Endothelial cell of umbilical vein (primary cell): ENCODE measurements around the gene METAP1.

Experiments
- CTCF ChIP-seq, 2 donors: IDR thresholded peaks; 1 replicate in 1 of 2; 2 replicates in 1 of 2; pipeline ENCODE4 v1.5.1; 2011; ENCODE audit warnings: low read length in 2 of 2, mild to moderate bottlenecking in 2 of 2, moderate library complexity in 2 of 2, control low read depth in 1 of 2, inconsistent platforms in 1 of 2, low read depth in 1 of 2; ENCODE audit not compliant: insufficient read depth in 1 of 2; ENCODE audit errors: extremely low read depth in 1 of 2
- EZH2 ChIP-seq: IDR thresholded peaks from 2 replicates; pipeline ENCODE4 v1.6.1; 2012; ENCODE audit warnings: borderline replicate concordance, low read depth, mild to moderate bottlenecking, moderate library complexity, low read length, inconsistent platforms; ENCODE audit not compliant: severe bottlenecking
- FOS ChIP-seq: IDR thresholded peaks from 2 replicates; pipeline ENCODE4 v1.6.1; 2011; ENCODE audit warnings: mild to moderate bottlenecking, low read length, moderate library complexity, borderline replicate concordance; ENCODE audit not compliant: insufficient read depth
- GATA2 ChIP-seq: IDR thresholded peaks from 2 replicates; pipeline ENCODE4 v1.7.0; 2011; ENCODE audit warnings: low read depth, mild to moderate bottlenecking, moderate library complexity, mixed read lengths, low read length; ENCODE audit not compliant: insufficient read length, insufficient read depth
- JUN ChIP-seq: IDR thresholded peaks from 2 replicates; pipeline ENCODE4 v1.6.1; 2011; ENCODE audit warnings: borderline replicate concordance, low read depth; ENCODE audit not compliant: insufficient read length, insufficient read depth
- MAX ChIP-seq: IDR thresholded peaks from 2 replicates; pipeline ENCODE4 v1.6.1; 2011; ENCODE audit not compliant: insufficient read depth, insufficient read length
- MYC ChIP-seq: IDR thresholded peaks from one replicate; pipeline ENCODE4 v1.6.1; 2011; ENCODE audit warnings: mild to moderate bottlenecking, low read depth, low read length
- POLR2A ChIP-seq: IDR thresholded peaks from 2 replicates; pipeline ENCODE4 v1.6.1; 2012; ENCODE audit warnings: low read depth, mild to moderate bottlenecking, control low read depth, low read length
- POLR2AphosphoS5 ChIP-seq: IDR thresholded peaks from 2 replicates; pipeline ENCODE4 v1.6.1; 2012; ENCODE audit warnings: low read depth, mild to moderate bottlenecking, control low read depth, low read length, moderate library complexity; ENCODE audit not compliant: insufficient read depth

- TF ChIP-seq CTCF (IDR thresholded peaks at IDR 0.05; ENCODE audit: extremely low read depth in 1 of 2, insufficient read depth in 1 of 2, low read depth in 1 of 2, low read length in 2 of 2) (no peak), POLR2A (no peak), GATA2 (no peak), JUN (no peak), POLR2AphosphoS5 (no peak), MAX (no peak), FOS (no peak), EZH2 (no peak), MYC (no peak)
Observed at GRCh38 chr4:99013402-99013843, 17.9 kb downstream of the METAP1 start.
